SK-N-SH treated with all-trans-retinoic acid at 6 μM for 48 hours (cell line): ENCODE results near the gene SH3PXD2A.

ENCODE experiments used
- CSDC2 ChIP-seq: fragments of 250-450 bp; sonication (Bioruptor Pico); IDR thresholded peaks from 2 replicates; pipeline ENCODE4 v1.5.0; 2020; ENCODE audit warnings: mild to moderate bottlenecking, moderate library complexity
- SNAI2 ChIP-seq: fragments of 250-450 bp; sonication (Bioruptor Pico); IDR thresholded peaks from 2 replicates; pipeline ENCODE4 v1.5.0; 2020; ENCODE audit warnings: mild to moderate bottlenecking, moderate library complexity

DNA sequence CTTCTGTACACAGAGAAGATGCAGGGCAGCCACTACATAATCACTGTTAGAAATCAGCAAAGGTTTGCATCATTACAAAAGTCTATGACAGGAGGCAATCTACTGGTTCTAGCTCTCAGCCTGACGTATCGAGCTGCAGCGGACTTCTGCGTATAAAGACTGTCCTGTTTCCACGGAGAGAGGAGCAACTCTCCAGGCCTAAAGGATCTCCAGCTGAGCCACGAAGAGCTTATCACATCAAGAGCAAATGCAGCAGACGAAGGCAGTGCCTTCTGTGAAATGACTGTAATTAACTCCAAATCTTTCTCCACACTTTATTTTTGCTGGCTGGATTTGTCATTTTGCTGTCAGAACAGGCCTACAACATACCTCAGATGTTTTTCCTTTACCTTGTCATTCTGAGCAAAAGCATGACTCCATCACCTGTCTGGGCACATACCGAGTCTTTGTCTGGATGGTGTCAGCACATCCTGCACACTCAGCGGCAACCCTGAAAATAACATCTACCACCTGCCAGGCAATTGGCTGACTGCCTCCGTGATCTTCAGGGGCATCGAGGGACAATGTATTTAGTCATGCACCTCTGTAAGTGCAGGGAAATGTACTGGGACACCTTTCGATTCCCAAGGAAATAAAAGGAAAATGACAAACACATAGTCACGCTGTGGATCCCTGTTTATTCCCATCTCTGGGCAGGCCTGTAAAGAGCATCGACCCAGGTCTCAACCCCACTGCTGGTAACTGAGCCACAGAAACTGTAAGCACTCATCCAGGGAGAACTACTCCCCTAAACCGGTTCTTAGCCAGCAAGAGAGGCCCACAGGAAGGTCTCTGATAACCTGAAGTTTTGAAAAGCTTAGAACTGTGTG is 26.3 kb upstream of the SH3PXD2A start:
- TF ChIP-seq CSDC2, result no peak
- TF ChIP-seq SNAI2 (CRISPR knock-in tag), result no peak
